Measurements from ENCODE around the gene TIGD6. TPM values are rescaled to one million over a fixed set of nuclear protein-coding genes. Genes with fewer than 3 reads are reported as not detected.

TIGD6 gene
- total and polyA plus RNA-seq, 2 donors (not counting 3 experiments of a cell fraction or from before 2014, with no cell fraction given): 3.6 to 5.4 TPM

- dilution Hi-C loops (cut with MboI; ENCODE audit: extremely low pct_ligation_motif_present, low sequenced_read_pairs) (no loop called here), intact Hi-C loops (cut with micrococcal nuclease) (no loop called here)
- H3K27me3 ChIP-seq (ENCODE audit: control insufficient read depth in 2 of 2, insufficient read depth in 2 of 2, low read length in 2 of 2): no peaks in the 10 kb centered on the region
- H3K27ac ChIP-seq (ENCODE audit: insufficient read depth, low read depth, low read length): no peak overlapping the region
- ChIA-PET CTCF (interaction anchor here (0.8 kb wide), 1 partner anchor 19 kb away, joined by 3 read pairs; no protein-coding TSS in a partner anchor), POLR2A (interaction anchor here (1.1 kb wide), 1 partner anchor 20 kb away, joined by 3 read pairs; no protein-coding TSS in a partner anchor)
- peaks cover 21% of the 10 kb centered on the region for H3K4me1 ChIP-seq (ENCODE audit: control insufficient read depth, extremely low read depth, insufficient read depth, low read length)
- no peak overlapping the region for H2AFZ ChIP-seq (ENCODE audit: low read depth, low read length)
- no peak overlapping the region for H3K4me3 ChIP-seq (replicated peaks in 1 of 3; ENCODE audit: insufficient read depth in 1 of 3, low read depth in 1 of 3, low read length in 3 of 3)
- no peaks in the 10 kb centered on the region for H4K20me1 ChIP-seq (replicated peaks; ENCODE audit: control insufficient read depth, extremely low read depth, insufficient read depth, low read length)
- no peak overlapping the region for H3K9ac ChIP-seq (replicated peaks; ENCODE audit: extremely low read depth, insufficient read depth, low read length)
- no peaks in the 10 kb centered on the region for H3K9me1 ChIP-seq (replicated peaks; ENCODE audit: control insufficient read depth, extremely low read depth, insufficient read depth, low read length)
- no peaks in the 10 kb centered on the region for H3K9me3 ChIP-seq (replicated peaks; ENCODE audit: control insufficient read depth, insufficient read depth, low read length)
- H3K36me3 ChIP-seq (ENCODE audit: control insufficient read depth in 2 of 2, extremely low read depth in 1 of 2, insufficient read depth in 2 of 2, low read length in 2 of 2): peaks cover 27 to 39% of the 10 kb centered on the region in 2 experiments
- TF ChIP-seq POLR2A (IDR thresholded peaks at IDR 0.05; ENCODE audit: low read depth, low read length) (no peak), GATA2 (IDR thresholded peaks at IDR 0.05; ENCODE audit: insufficient read depth, insufficient read length, low read depth, low read length) (no peak)
- H3K4me2 ChIP-seq (ENCODE audit: insufficient read depth, low read length): no peak overlapping the region
- FAIRE-seq (no peak), DNase-seq (ENCODE audit: low read depth, low spot score) (no peak)
- H3K79me2 ChIP-seq (ENCODE audit: control insufficient read depth, insufficient read depth, low read length): no peaks in the 10 kb centered on the region
- BruUV-seq (replicated peaks): no TSS peak
These were observed 42.0 kb upstream of the TIGD6 start for GRCh38 chr5:150042459-150042858.

DNA sequence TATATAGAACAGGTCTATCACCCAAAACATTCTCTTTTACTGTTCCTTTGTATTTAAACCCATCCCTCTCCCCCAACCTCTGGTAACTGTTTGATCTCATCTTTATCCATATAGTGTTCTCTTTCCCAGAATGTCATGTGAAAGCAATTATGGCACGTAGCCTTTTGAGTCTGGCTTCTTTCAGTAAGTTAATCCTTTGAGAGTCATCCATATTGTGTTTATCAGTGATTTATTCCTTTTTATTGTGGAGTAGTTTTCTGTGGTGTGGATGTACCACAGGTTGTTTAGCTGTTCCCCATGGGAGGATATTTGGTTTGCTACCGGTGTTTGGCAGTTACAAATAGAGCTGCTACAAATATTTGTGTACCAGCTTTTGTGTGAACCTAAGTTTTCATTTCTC is 38.1 kb upstream of the TIGD6 start:
- dilution Hi-C loops (cut with MboI; ENCODE audit: extremely low pct_ligation_motif_present, low sequenced_read_pairs): no loop called here

More for the DNA sequence above, 38.1 kb upstream of the TIGD6 start:
- no peak for FAIRE-seq
- ChIA-PET CTCF (interaction anchor here (2.2 kb wide), 1 partner anchor 9 kb away, joined by 6 read pairs; no protein-coding TSS in a partner anchor), POLR2A (no interaction called here)
- Histone ChIP-seq H3K4me2 (ENCODE audit: insufficient read depth, low read length) (no peak overlapping the region), H4K20me1 (replicated peaks; ENCODE audit: control insufficient read depth, extremely low read depth, insufficient read depth, low read length) (no peaks in the 10 kb centered on the region), H3K36me3 (ENCODE audit: control insufficient read depth in 2 of 2, extremely low read depth in 1 of 2, insufficient read depth in 2 of 2, low read length in 2 of 2) (peaks cover 34 to 39% of the 10 kb centered on the region in 2 experiments), H3K9me1 (replicated peaks; ENCODE audit: control insufficient read depth, extremely low read depth, insufficient read depth, low read length) (no peaks in the 10 kb centered on the region), H3K4me1 (ENCODE audit: control insufficient read depth, extremely low read depth, insufficient read depth, low read length) (peaks cover 8% of the 10 kb centered on the region), H3K9ac (replicated peaks; ENCODE audit: extremely low read depth, insufficient read depth, low read length) (no peak overlapping the region), H3K4me3 (replicated peaks in 1 of 3; ENCODE audit: insufficient read depth in 1 of 3, low read depth in 1 of 3, low read length in 3 of 3) (no peak overlapping the region), H2AFZ (ENCODE audit: low read depth, low read length) (no peak overlapping the region), H3K79me2 (ENCODE audit: control insufficient read depth, insufficient read depth, low read length) (no peaks in the 10 kb centered on the region), H3K27me3 (ENCODE audit: control insufficient read depth in 2 of 2, insufficient read depth in 2 of 2, low read length in 2 of 2) (no peaks in the 10 kb centered on the region), H3K27ac (ENCODE audit: insufficient read depth, low read depth, low read length) (no peak overlapping the region), H3K9me3 (replicated peaks; ENCODE audit: control insufficient read depth, insufficient read depth, low read length) (no peaks in the 10 kb centered on the region)
- BruUV-seq (replicated peaks): no TSS peak
- DNase-seq (ENCODE audit: low read depth, low spot score): no peak
- intact Hi-C loops (cut with micrococcal nuclease): no loop called here
- no peak for TF ChIP-seq JUN (IDR thresholded peaks at IDR 0.05; ENCODE audit: borderline replicate concordance, insufficient read depth, insufficient read length, low read depth)
- TF ChIP-seq POLR2AphosphoS5 (IDR thresholded peaks at IDR 0.05; ENCODE audit: insufficient read depth, low read depth, low read length): no peak
- TF ChIP-seq EZH2 (IDR thresholded peaks at IDR 0.05; ENCODE audit: borderline replicate concordance, low read depth, low read length, severe bottlenecking): no peak
- no peak for TF ChIP-seq FOS (IDR thresholded peaks at IDR 0.05; ENCODE audit: borderline replicate concordance, insufficient read depth, low read length)
- TF ChIP-seq, protein P1, sequence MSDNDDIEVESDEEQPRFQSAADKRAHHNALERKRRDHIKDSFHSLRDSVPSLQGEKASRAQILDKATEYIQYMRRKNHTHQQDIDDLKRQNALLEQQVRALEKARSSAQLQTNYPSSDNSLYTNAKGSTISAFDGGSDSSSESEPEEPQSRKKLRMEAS (IDR thresholded peaks at IDR 0.05; ENCODE audit: insufficient read depth, insufficient read length): no peak
- no peak for TF ChIP-seq GATA2 (IDR thresholded peaks at IDR 0.05; ENCODE audit: insufficient read depth, insufficient read length, low read depth, low read length)
- TF ChIP-seq, protein P2, sequence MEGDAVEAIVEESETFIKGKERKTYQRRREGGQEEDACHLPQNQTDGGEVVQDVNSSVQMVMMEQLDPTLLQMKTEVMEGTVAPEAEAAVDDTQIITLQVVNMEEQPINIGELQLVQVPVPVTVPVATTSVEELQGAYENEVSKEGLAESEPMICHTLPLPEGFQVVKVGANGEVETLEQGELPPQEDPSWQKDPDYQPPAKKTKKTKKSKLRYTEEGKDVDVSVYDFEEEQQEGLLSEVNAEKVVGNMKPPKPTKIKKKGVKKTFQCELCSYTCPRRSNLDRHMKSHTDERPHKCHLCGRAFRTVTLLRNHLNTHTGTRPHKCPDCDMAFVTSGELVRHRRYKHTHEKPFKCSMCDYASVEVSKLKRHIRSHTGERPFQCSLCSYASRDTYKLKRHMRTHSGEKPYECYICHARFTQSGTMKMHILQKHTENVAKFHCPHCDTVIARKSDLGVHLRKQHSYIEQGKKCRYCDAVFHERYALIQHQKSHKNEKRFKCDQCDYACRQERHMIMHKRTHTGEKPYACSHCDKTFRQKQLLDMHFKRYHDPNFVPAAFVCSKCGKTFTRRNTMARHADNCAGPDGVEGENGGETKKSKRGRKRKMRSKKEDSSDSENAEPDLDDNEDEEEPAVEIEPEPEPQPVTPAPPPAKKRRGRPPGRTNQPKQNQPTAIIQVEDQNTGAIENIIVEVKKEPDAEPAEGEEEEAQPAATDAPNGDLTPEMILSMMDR (IDR thresholded peaks at IDR 0.05; ENCODE audit: extremely low read depth in 1 of 2, insufficient read depth in 1 of 2, low read depth in 1 of 2, low read length in 2 of 2): no peak
- TF ChIP-seq MYC (IDR thresholded peaks at IDR 0.05; ENCODE audit: low read depth, low read length): no peak
- TF ChIP-seq POLR2A (IDR thresholded peaks at IDR 0.05; ENCODE audit: low read depth, low read length): no peak
